ENCODE data around the gene GBGT1.
"Not testable (repeated sequence)": the region's sequence is repeated elsewhere in the genome, so short reads cannot be mapped to it uniquely, and the experiment has no call there.

The GBGT1 gene

GRCh38 chr9:133195029-133195428 is 31.3 kb upstream of the GBGT1 start:
- DNase-seq (ENCODE audit: low spot score): no peak

- DNase-seq (ENCODE audit: low spot score): no peak
Observed at GRCh38 chr9:133194597-133194996, 30.9 kb upstream of the GBGT1 start.

- no peak for DNase-seq (ENCODE audit: low spot score)
Observed at GRCh38 chr9:133191989-133192388, 28.3 kb upstream of the GBGT1 start.

GRCh38 chr9:133189826-133190225 is 26.1 kb upstream of the GBGT1 start:
- no peak for DNase-seq (ENCODE audit: low spot score)

- no peak for DNase-seq (ENCODE audit: low spot score)
Observed at GRCh38 chr9:133188843-133189180, 25.1 kb upstream of the GBGT1 start.

GRCh38 chr9:133188006-133188842 is 24.5 kb upstream of the GBGT1 start:
- peak; percentile 63 for DNase-seq (ENCODE audit: low spot score)

GRCh38 chr9:133187561-133188005 is 23.9 kb upstream of the GBGT1 start:
- DNase-seq (ENCODE audit: low spot score): no peak

- DNase-seq (ENCODE audit: low spot score): no peak
Observed at GRCh38 chr9:133186736-133187135, 23.0 kb upstream of the GBGT1 start.

GRCh38 chr9:133184971-133185370 is 21.3 kb upstream of the GBGT1 start:
- DNase-seq (ENCODE audit: low spot score): peak; percentile 49

GRCh38 chr9:133182151-133182550 is 18.4 kb upstream of the GBGT1 start:
- DNase-seq (ENCODE audit: low spot score): no peak

GRCh38 chr9:133181561-133181960 is 17.8 kb upstream of the GBGT1 start:
- DNase-seq (ENCODE audit: low spot score): no peak

- DNase-seq (ENCODE audit: low spot score): no peak
Observed at GRCh38 chr9:133180953-133181352, 17.2 kb upstream of the GBGT1 start.

- DNase-seq (ENCODE audit: low spot score): no peak
Observed at GRCh38 chr9:133173056-133173455, 9.3 kb upstream of the GBGT1 start.

- no peak for DNase-seq (ENCODE audit: low spot score)
Observed at GRCh38 chr9:133171161-133171961, 7.6 kb upstream of the GBGT1 start.

GRCh38 chr9:133170716-133171115 is 7.0 kb upstream of the GBGT1 start:
- no peak for DNase-seq (ENCODE audit: low spot score)

GRCh38 chr9:133169687-133170086 is 6.0 kb upstream of the GBGT1 start:
- DNase-seq (ENCODE audit: low spot score): not testable (repeated sequence)

- no peak for DNase-seq (ENCODE audit: low spot score)
Observed at GRCh38 chr9:133169102-133169501, 5.4 kb upstream of the GBGT1 start.

- DNase-seq (ENCODE audit: low spot score): no peak
Observed at GRCh38 chr9:133168432-133168831, 4.7 kb upstream of the GBGT1 start.

- no peak for DNase-seq (ENCODE audit: low spot score)
Observed at GRCh38 chr9:133167769-133168168, 4.1 kb upstream of the GBGT1 start.

- no peak for DNase-seq (ENCODE audit: low spot score)
Observed at GRCh38 chr9:133167096-133167730, 3.5 kb upstream of the GBGT1 start.

GRCh38 chr9:133166392-133166791 is 2.7 kb upstream of the GBGT1 start:
- DNase-seq (ENCODE audit: low spot score): no peak

- no peak for DNase-seq (ENCODE audit: low spot score)
Observed at GRCh38 chr9:133165452-133165730, 1.7 kb upstream of the GBGT1 start.

- no peak for DNase-seq (ENCODE audit: low spot score)
Observed at GRCh38 chr9:133164191-133164590, 477 bp upstream of the GBGT1 start.
